HS-5 (cell line): Measurements from ENCODE around the gene FAM83E.
"Not testable (repeated sequence)": the region's sequence is repeated elsewhere in the genome, so short reads cannot be mapped to it uniquely, and the experiment has no call there.

ENCODE experiments used
- DNase-seq: peaks from one replicate; pipeline ENCODE4 v3.0.0-alpha.2; 2012; ENCODE audit warnings: low read depth

Gene FAM83E

GRCh38 chr19:48639483-48640375, 24.9 kb upstream of the FAM83E start:
- DNase-seq: no peak

GRCh38 chr19:48638831-48639381, 24.0 kb upstream of the FAM83E start:
- DNase-seq: no peak

GRCh38 chr19:48637948-48638830, 23.3 kb upstream of the FAM83E start:
- peak; percentile 73 for DNase-seq

- DNase-seq: peak; percentile 94
These were observed 22.6 kb upstream of the FAM83E start for GRCh38 chr19:48637449-48637947.

GRCh38 chr19:48636859-48637448, 22.1 kb upstream of the FAM83E start, which contains the start of gene DBP:
Gene DBP, minus strand, starts transcription at chr19:48637379. Its CDS starts 385 bp downstream, at chr19:48636994.
- DNase-seq: no peak

- no peak for DNase-seq
These were observed 21.3 kb upstream of the FAM83E start for GRCh38 chr19:48635966-48636858.

- DNase-seq: no peak
These were observed 20.5 kb upstream of the FAM83E start for GRCh38 chr19:48635263-48635965.

- peak; percentile 75 for DNase-seq
These were observed 19.8 kb upstream of the FAM83E start for GRCh38 chr19:48634424-48635262.

- DNase-seq: no peak
These were observed 19.1 kb upstream of the FAM83E start for GRCh38 chr19:48634036-48634342.

- no peak for DNase-seq
These were observed 18.5 kb upstream of the FAM83E start for GRCh38 chr19:48633148-48634035.

GRCh38 chr19:48632692-48633147, 17.8 kb upstream of the FAM83E start:
- no peak for DNase-seq

GRCh38 chr19:48632286-48632685, 17.4 kb upstream of the FAM83E start:
- not testable (repeated sequence) for DNase-seq

- DNase-seq: no peak
These were observed 16.3 kb upstream of the FAM83E start for GRCh38 chr19:48631225-48631624.

GRCh38 chr19:48630296-48631063, 15.6 kb upstream of the FAM83E start:
- DNase-seq: no peak

- no peak for DNase-seq
These were observed 14.9 kb upstream of the FAM83E start for GRCh38 chr19:48629599-48630295.

GRCh38 chr19:48629297-48629598, 14.4 kb upstream of the FAM83E start:
- DNase-seq: no peak
